Bronchial epithelial cell (primary cell): ENCODE measurements around the gene UGT2B7. TPM values are rescaled to one million over a fixed set of nuclear protein-coding genes. Genes with fewer than 3 reads are reported as not detected.

Source experiments
- DNase-seq: peaks from one replicate; pipeline ENCODE4 v3.0.0-alpha.2; 2010; ENCODE audit warnings: low read depth
- FAIRE-seq: peaks from 2 replicates; lab custom pipeline; 2011; peaks lifted over from hg19 to GRCh38; lab: Jason Lieb, UNC
- H3K27me3 ChIP-seq: 2 replicates; pipeline ENCODE4 v1.5.1; 2011; ENCODE audit warnings: low read length; ENCODE audit not compliant: control insufficient read depth, insufficient read depth
- H3K36me3 ChIP-seq: 2 replicates; pipeline ENCODE4 v1.5.1; 2011; ENCODE audit warnings: low read length; ENCODE audit not compliant: control insufficient read depth, insufficient read depth
- H3K4me3 ChIP-seq: 2 replicates; pipeline ENCODE4 v1.5.1; 2011; ENCODE audit warnings: mild to moderate bottlenecking, low read depth, low read length, control low read depth
- CTCF ChIP-seq: IDR thresholded peaks from 2 replicates; pipeline ENCODE4 v1.5.1; 2011; ENCODE audit warnings: mild to moderate bottlenecking, moderate library complexity, low read length, control low read depth, inconsistent platforms; ENCODE audit not compliant: insufficient read depth, severe bottlenecking
- total RNA-seq: library from RNA; depleted of rRNA; stranded (reverse); fragments of >200 nt; gene quantifications from 2 replicates; pipeline ENCODE4 v1.2.1, GENCODE V29; 2014

Gene UGT2B7
- total RNA-seq, 1 donor from 2014 or later = 0.26 TPM

- H3K36me3 ChIP-seq = no peaks in the 10 kb centered on the region
- DNase-seq (no peak), FAIRE-seq (peak; percentile 43)
- no peak for TF ChIP-seq CTCF
- no peak overlapping the region for H3K4me3 ChIP-seq
- no peaks in the 10 kb centered on the region for H3K27me3 ChIP-seq
These were observed 31.9 kb upstream of the UGT2B7 start for GRCh38 chr4:69064391-69064790.

GRCh38 chr4:69066945-69067344, 29.3 kb upstream of the UGT2B7 start:
- no peak for FAIRE-seq

GRCh38 chr4:69069085-69069484, 27.2 kb upstream of the UGT2B7 start:
- H3K27me3 ChIP-seq = no peaks in the 10 kb centered on the region
- no peak for TF ChIP-seq CTCF
- no peak for FAIRE-seq
- no peak overlapping the region for H3K4me3 ChIP-seq
- no peaks in the 10 kb centered on the region for H3K36me3 ChIP-seq
- no peak for DNase-seq

More at GRCh38 chr4:69066945-69067344, 29.3 kb upstream of the UGT2B7 start:
- TF ChIP-seq CTCF = no peak
- Histone ChIP-seq H3K27me3 (no peaks in the 10 kb centered on the region), H3K4me3 (no peak overlapping the region), H3K36me3 (no peaks in the 10 kb centered on the region)
- peak; percentile 81 for DNase-seq

- TF ChIP-seq CTCF = no peak
- DNase-seq (no peak), FAIRE-seq (no peak)
- H3K27me3 ChIP-seq = no peaks in the 10 kb centered on the region
- no peak overlapping the region for H3K4me3 ChIP-seq
- H3K36me3 ChIP-seq = no peaks in the 10 kb centered on the region
These were observed 25.7 kb upstream of the UGT2B7 start for GRCh38 chr4:69070590-69070989.

GRCh38 chr4:69071286-69071685, 25.0 kb upstream of the UGT2B7 start:
- H3K4me3 ChIP-seq = no peak overlapping the region
- FAIRE-seq (no peak), DNase-seq (no peak)
- TF ChIP-seq CTCF = no peak
- H3K27me3 ChIP-seq = no peaks in the 10 kb centered on the region
- H3K36me3 ChIP-seq = no peaks in the 10 kb centered on the region

GRCh38 chr4:69073375-69073774, 22.9 kb upstream of the UGT2B7 start:
- TF ChIP-seq CTCF = no peak
- Histone ChIP-seq H3K36me3 (no peaks in the 10 kb centered on the region), H3K27me3 (no peaks in the 10 kb centered on the region), H3K4me3 (no peak overlapping the region)
- FAIRE-seq (no peak), DNase-seq (no peak)
